Retina (tissue), 1 donor: ENCODE data around the gene PAXIP1.
"Not testable (repeated sequence)": the region's sequence is repeated elsewhere in the genome, so short reads cannot be mapped to it uniquely, and the experiment has no call there.

Experiments used
- DNase-seq: peaks from one replicate; pipeline ENCODE4 v3.0.0-alpha.2; 2016

PAXIP1 gene, protein sequence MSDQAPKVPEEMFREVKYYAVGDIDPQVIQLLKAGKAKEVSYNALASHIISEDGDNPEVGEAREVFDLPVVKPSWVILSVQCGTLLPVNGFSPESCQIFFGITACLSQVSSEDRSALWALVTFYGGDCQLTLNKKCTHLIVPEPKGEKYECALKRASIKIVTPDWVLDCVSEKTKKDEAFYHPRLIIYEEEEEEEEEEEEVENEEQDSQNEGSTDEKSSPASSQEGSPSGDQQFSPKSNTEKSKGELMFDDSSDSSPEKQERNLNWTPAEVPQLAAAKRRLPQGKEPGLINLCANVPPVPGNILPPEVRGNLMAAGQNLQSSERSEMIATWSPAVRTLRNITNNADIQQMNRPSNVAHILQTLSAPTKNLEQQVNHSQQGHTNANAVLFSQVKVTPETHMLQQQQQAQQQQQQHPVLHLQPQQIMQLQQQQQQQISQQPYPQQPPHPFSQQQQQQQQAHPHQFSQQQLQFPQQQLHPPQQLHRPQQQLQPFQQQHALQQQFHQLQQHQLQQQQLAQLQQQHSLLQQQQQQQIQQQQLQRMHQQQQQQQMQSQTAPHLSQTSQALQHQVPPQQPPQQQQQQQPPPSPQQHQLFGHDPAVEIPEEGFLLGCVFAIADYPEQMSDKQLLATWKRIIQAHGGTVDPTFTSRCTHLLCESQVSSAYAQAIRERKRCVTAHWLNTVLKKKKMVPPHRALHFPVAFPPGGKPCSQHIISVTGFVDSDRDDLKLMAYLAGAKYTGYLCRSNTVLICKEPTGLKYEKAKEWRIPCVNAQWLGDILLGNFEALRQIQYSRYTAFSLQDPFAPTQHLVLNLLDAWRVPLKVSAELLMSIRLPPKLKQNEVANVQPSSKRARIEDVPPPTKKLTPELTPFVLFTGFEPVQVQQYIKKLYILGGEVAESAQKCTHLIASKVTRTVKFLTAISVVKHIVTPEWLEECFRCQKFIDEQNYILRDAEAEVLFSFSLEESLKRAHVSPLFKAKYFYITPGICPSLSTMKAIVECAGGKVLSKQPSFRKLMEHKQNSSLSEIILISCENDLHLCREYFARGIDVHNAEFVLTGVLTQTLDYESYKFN

DNA sequence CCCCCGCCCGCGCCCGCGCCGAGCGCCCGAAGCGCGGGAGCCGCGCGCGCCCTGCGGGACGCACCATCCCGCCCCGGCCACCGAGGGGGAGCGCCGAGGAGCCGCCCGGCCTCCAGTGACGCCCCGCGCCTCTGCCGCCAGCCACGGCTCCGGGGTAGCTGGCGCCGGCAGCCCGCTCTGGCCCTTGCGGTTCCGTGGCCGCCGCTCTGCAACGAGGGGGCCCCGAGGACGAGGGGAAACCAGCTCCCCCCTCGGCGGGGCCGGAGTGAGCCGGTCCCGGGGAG lies at the start of gene PAXIP1:
TSS of gene PAXIP1 (minus strand) at position 33 of the 284 bp plus-strand sequence. CDS start 195 bp downstream, outside the sequence.
- DNase-seq: peak; percentile 89

DNA sequence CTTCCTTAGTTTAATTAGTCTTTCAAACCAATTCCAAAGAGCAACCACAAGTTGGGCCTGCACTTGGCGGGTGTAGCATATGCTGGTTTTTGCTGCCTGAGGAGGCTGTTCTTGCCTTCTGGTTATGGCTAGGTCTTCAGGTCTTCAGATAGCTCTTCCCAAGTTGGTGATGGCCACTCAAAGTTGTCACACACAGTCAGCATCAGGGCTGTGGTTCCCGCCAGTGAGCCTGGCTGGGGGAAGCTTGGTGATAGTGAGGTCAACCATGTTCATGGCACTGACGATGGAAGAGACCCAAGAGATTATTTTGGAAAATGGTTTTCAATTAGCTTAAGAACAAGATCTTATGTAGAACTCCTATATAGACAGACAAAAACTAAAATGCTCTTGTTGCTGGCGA lies 48.4 kb upstream of the PAXIP1 start:
- DNase-seq: no peak

DNA sequence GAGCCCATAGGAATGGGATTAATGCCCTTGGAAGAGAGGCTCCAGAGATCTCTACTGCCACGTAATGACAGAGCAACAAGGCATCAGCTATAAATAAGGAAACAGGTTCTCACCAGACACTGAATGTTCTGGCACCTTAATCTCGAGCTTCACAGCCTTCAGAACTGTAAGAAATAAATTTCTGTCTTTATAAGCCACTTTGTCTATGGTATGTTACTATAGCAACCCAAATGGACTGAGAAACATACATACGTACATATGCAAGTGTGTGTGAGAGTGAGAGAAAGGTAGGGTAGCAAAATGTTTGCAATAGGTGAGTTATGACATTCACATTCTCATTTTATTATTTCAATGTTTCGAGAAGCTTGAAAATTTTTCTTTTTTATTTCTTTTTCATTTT lies 45.1 kb upstream of the PAXIP1 start:
- no peak for DNase-seq

DNA sequence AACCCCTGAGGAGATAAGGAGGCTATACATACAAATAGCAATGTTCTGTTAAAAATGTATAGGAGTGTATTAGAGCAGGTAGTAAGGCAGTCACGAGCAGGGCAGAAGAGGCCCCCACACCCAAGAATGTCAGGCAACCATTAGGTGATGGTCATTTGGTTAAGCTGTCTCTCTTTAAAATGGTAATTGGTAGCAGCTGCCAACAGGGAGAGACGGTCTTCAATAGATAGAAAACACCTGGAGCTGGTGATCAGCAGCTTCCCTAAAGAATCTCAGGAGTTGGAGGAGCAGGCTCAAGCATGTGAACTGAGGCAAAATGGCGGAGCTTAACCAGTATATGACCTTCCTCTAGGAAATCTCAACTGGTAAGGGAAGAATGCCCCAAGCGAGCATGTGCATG lies 40.8 kb upstream of the PAXIP1 start:
- no peak for DNase-seq

DNA sequence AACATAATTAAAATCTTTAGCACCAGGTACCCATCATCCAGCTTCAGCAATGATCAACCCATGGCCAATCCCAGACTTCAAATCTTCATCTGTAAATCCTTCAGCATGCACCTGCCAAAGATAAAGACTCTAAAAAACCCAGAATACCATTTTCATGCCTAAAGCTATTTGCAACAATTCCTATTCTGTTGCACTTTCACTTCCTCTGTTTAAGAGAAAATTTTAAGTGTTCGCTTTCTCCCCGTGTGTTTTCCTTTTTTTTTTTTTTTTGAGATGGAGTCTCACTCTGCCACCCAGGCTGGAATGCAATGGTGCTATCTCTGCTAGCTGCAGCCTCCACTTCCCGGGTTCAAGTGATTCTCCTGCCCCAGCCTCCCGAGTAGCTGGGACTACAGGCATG lies 35.4 kb upstream of the PAXIP1 start:
- no peak for DNase-seq

DNA sequence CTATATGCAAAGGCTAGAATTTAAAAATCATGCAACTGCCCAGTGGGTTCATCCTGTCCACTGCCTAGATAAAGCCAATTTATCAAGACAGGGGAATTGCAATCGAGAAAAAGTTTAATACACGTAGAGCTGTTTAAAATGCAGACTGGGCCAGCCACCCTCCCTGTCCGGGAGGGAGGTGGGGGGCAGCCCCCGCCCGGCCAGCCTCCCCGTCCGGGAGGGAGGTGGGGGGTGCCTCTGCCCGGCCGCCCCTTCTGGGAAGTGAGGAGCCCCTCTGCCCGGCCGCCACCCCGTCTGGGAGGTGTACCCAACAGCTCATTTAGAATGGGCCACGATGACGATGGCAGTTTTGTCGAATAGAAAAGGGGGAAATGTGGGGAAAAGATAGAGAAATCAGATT lies 31.6 kb upstream of the PAXIP1 start:
- DNase-seq: not testable (repeated sequence)

DNA sequence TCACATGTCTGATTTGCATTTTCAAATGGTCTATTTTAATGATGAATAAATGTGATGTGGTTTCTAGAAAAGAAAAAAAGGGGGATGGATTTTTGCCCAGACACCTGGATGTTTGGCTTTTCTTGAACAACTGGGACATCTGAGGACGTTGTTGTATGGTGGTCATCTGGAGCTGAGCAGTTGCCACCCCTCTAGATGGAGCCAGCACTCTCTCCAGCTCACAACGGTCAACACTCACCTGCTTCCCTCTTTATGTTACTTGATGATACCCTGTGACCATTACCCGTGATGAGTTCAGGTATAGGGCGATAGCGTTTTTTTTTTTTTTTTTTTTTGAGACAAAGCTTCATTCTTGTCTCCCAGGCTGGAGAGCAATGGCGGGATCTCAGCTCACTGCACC lies 30.1 kb upstream of the PAXIP1 start:
- DNase-seq: no peak

DNA sequence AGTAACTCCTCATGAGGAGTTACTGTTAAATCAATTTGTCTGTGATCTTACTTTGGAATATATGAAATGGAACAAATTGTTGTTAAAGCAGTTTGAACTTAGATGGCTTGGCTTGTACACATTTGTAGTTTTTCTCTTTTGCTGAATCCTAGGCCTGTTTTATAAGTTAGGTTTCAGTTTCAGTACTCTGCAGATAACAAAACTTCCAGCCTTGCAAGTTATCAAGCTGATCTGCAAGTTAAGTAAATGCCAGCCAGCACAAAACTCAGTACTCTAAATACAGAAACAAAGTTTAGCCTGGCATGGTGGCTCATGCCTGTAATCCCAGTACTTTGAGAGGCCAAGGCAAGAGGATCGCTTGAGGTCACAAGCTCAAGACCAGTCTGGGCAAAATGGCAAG lies 25.0 kb upstream of the PAXIP1 start:
- DNase-seq: no peak

GRCh38 chr7:155021699-155022145 lies 18.8 kb upstream of the PAXIP1 start:
- no peak for DNase-seq

GRCh38 chr7:155020996-155021395 lies 18.1 kb upstream of the PAXIP1 start:
- DNase-seq: no peak

DNA sequence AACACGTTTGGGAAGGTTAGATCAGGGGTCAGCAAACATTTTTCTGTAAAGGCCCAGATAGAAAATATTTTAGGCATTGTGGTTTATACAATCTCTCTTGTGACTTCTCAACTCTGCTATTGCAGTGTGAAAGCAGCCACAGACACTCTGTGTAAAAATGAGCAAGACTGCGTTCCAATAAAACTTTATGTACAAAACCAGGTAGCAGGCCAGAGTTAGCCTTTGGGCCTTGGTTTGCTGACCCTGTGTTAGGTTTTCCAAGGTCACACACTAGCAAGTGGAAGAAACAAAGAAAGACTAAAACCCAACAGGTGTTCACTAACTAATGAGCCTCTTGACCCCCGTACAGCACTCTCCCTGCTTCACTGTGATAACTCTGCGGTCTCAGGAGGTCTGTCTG lies 14.9 kb upstream of the PAXIP1 start:
- DNase-seq: no peak

DNA sequence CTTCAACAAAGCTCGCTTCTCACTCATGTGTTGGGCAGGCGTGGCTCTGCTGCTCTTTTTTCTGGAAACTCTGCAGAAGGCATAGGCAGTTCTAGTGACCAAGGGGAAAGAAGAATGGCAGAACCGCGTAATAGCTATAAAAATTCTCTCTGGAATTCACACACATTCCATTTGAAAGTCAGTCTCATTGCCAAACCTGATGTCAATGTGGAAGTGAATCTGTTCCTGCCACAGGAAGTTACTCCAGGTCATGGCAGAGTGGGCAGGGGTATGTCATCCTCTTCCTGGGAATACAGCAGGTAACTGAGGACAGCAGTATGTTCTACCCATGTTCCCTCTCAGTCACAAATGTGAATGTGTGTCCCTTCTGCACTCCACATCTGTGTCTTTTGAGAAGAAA lies 8.2 kb upstream of the PAXIP1 start:
- no peak for DNase-seq

GRCh38 chr7:155009570-155010157 lies 6.7 kb upstream of the PAXIP1 start:
- no peak for DNase-seq

- DNase-seq: peak; percentile 20
Measured at GRCh38 chr7:155007947-155008346, 5.0 kb upstream of the PAXIP1 start.

- peak; percentile 92 for DNase-seq
Measured at GRCh38 chr7:155003376-155004214, 671 bp upstream of the PAXIP1 start.

DNA sequence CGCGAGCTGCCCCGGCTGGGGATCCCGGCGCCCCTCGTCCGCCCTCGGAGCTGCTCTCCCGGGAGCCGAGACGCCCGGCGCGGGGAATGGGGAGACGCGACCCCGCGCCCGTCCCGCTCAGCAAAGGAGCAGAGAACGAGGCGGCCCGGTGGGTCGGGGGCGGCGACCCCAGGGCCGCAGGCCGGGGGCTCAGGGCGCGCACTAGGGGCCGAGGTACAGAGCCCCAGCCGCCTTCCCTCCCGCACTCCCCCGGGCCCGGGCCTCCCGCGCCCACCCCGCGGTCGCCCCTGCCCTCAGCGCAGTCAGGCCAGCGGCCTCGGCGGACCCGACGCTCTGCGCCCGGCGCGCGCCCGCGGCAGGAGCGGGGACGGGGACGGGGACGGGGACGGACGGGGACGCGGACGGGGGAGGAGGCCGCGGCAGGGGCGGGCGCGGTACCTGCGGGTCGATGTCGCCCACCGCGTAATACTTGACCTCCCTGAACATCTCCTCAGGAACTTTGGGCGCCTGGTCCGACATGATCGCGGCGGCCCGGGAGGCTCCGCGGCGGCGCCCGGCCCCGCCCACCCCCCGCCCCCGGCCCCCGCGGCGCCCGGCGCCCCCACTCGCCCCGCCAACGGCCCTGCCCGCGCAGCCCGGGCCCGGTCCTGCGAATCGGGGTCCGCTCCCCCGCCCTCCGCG lies 373 bp downstream of the PAXIP1 start:
- peak; percentile 47 for DNase-seq

DNA sequence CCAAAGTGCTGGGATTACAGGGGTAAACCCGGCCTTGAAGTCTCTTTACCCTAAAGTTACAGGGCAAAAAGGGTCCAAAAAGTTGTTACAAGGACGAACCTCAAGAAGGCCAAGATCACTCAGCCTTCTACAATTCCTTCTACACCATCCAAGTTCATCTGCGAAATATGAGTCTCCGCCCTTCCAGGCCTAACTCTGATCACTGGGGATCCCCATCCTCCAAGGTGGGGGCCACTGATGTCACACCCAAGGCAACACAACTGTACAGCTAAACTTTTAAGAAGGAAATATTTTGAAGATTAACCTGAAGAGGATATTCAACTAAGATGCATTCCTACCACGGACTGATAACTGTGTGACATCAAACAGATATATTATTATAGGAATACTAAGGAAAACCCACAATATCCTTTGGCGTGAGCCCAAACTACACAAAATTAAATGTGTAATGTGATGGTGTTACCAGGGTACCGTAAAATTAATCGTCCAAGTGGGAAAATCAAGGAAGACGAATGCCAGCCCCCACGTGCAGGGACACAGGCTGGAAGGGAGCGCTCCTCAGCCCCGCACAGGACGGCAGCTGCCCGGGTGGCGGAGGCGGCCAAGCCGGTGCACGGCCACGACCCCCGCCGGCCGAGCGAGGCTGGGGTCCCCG lies 1.0 kb downstream of the PAXIP1 start:
- peak; percentile 14 for DNase-seq

DNA sequence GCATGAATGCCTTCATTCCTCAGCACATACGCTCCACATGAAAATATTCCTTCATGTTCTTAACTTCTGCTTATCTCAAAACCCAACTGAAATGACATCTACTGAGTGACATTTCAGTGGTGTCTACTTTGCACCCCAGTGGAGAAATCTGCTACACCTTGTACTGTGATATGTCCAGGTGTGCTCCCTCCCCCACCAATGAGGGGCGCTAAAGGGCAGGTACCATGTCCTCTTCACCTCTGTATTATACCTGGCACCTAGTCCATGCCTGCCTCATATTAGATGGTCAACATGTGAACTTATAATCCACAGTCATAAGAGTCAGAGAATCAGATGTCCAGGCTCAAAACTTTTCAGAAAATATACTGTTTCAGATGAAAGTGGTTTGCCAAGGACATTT lies 2.1 kb downstream of the PAXIP1 start:
- DNase-seq: no peak

DNA sequence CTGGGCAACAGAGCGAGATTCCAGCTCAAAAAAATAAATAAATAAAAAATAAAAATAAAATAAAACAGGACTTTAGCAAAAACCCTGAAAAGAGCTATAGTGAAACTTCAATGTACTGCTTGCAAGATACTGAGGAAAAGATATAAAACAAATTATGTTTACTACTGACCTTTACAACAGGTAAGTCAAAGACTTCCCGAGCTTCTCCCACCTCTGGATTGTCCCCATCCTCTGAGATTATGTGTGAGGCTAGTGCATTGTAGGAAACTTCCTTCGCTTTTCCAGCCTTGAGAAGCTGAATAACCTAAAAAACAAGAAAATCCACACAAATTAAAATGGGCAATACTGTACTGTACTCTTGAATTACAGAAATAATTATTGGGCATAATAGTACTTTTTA lies 4.4 kb downstream of the PAXIP1 start:
- DNase-seq: no peak

DNA sequence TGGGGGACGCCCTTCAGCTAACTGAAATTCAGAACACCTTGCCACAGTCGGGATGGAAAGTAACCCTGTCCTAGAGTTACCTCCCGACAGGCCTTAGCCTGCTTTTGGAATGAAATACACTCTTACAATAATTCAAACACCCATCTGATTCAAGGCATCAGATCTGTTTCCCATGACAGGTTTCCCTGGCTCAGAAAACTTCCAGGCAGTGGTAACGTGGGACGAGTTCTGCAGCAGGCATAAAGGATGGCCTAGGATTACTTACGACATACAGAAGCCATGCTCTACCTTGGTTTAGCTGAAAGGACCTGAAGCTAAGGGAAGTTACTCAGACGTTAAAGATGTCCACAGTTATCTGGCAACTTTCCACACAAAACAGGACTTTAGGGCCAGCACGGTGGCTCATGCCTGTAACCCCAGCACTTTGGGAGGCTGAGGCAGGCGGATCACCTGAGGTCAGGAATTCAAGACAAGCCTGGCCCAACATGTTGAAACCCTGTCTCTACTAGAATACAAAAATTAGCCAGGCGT lies 5.0 kb downstream of the PAXIP1 start:
- no peak for DNase-seq

DNA sequence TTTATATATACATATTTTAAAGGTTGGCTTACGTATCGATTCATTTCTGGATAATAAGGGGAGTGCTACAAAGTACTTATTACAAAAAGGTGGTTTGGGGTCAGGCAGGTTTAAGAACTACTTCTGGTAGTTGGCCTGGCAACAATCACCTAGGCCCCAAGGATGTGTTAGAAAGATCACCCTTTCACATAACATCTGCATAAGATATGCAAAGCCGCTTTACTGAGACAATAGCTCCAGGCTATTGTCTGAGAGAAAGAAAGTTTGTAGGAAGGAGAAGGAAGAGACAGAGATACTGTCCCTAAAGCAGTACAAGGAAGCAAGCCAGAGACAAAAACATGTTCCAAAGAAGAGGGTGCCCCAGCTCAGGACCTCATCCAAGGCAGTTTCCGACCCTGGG lies 6.2 kb downstream of the PAXIP1 start:
- DNase-seq: no peak
